ENCODE results near the gene THAP7. TPM values are rescaled to one million over a fixed set of nuclear protein-coding genes. Genes with fewer than 3 reads are reported as not detected.
A peak's percentile ranks its signal among the peaks of the same experiment; 100 is the strongest.

Gene THAP7
- total RNA-seq, 1 donor from 2014 or later, result 37.0 TPM

- Mint-ChIP-seq H3K4me1 (no peaks in the 10 kb centered on the region), H3K27ac (ENCODE audit: unreplicated experiment) (no peak overlapping the region), H3K27me3 (ENCODE audit: low read depth) (no peaks in the 10 kb centered on the region), H3K36me3 (ENCODE audit: low read depth) (no peaks in the 10 kb centered on the region), H3K4me3 (no peak overlapping the region), H3K9me3 (no peaks in the 10 kb centered on the region)
- DNase-seq (ENCODE audit: low read depth, low spot score), result no peak
- no peak for TF ChIP-seq CTCF (conservative IDR thresholded peaks at IDR 0.05)
Observed at GRCh38 chr22:20992056-20992442, 9.9 kb downstream of the THAP7 start.

- DNase-seq (ENCODE audit: low read depth, low spot score), result no peak
- TF ChIP-seq CTCF (conservative IDR thresholded peaks at IDR 0.05), result no peak
- no peaks in the 10 kb centered on the region for H3K4me1 Mint-ChIP-seq
- H3K27ac Mint-ChIP-seq (ENCODE audit: unreplicated experiment), result no peak overlapping the region
- no peaks in the 10 kb centered on the region for H3K27me3 Mint-ChIP-seq (ENCODE audit: low read depth)
- peaks cover 3% of the 10 kb centered on the region for H3K36me3 Mint-ChIP-seq (ENCODE audit: low read depth)
- H3K9me3 Mint-ChIP-seq, result no peaks in the 10 kb centered on the region
- H3K4me3 Mint-ChIP-seq, result no peak overlapping the region
Observed at GRCh38 chr22:20991252-20992055, 10.5 kb downstream of the THAP7 start.

- Mint-ChIP-seq H3K27ac (ENCODE audit: unreplicated experiment) (peak overlapping the region; percentile 60), H3K36me3 (ENCODE audit: low read depth) (peaks cover 5% of the 10 kb centered on the region), H3K4me3 (peak overlapping the region; percentile 38), H3K27me3 (ENCODE audit: low read depth) (no peaks in the 10 kb centered on the region), H3K4me1 (no peaks in the 10 kb centered on the region), H3K9me3 (no peaks in the 10 kb centered on the region)
- TF ChIP-seq CTCF (conservative IDR thresholded peaks at IDR 0.05), result no peak
- no peak for DNase-seq (ENCODE audit: low read depth, low spot score)
Observed at GRCh38 chr22:20990184-20991180, 11.4 kb downstream of the THAP7 start.

- Mint-ChIP-seq H3K36me3 (ENCODE audit: low read depth) (peaks cover 5% of the 10 kb centered on the region), H3K27ac (ENCODE audit: unreplicated experiment) (no peak overlapping the region), H3K27me3 (ENCODE audit: low read depth) (no peaks in the 10 kb centered on the region), H3K9me3 (no peaks in the 10 kb centered on the region), H3K4me3 (no peak overlapping the region), H3K4me1 (no peaks in the 10 kb centered on the region)
- no peak for DNase-seq (ENCODE audit: low read depth, low spot score)
- no peak for TF ChIP-seq CTCF (conservative IDR thresholded peaks at IDR 0.05)
Observed at GRCh38 chr22:20989323-20990138, 12.4 kb downstream of the THAP7 start.

Data from neural crest cell (in vitro differentiated cells).